ENCODE measurements around the gene COG5.
A peak's percentile ranks its signal among the peaks of the same experiment; 100 is the strongest.

Gene COG5

DNA sequence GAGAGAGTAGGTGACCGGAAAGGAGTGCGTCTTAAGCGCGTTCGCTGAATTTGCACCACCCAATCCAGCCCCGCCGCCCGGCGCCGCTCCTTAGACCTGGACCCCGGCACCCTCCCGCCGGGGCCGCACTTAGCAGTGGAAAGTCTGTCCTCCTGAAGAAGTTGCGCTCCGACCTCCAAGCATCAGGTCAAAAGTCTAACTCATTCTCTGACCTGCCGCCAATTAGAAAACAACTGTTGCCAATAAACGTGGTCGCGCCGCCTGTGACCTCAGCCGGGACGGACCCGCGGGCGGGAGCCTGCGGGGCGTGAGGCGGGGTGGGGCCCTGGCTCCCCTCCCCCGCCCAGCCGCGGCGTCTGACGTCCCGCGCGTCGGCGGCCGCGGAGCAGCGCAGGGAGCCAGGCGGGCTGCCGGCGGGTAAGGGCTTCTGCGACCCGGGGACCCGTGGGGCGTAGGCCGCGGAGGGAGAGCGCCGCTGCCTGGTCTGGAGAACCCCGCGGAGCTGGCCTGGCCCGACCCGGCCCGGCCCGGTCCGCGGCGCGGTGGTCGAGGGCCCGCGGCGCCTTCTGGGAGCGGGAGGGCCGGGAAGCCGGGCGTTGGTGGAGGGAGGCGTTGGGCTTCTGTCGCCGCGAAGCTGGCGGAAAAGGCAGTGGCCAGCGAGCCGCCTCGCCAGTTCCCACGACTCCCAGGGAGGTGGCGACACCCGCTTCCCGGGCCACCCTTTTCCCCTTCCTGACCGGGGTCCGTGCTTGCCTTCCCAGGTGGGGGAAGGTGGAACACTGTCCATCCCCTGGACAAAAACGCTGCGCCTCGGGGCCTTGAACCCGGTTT is 16.4 kb upstream of the COG5 start, which contains the start of gene BCAP29:
Gene BCAP29, plus strand, starts transcription at position 362 of the 831 bp plus-strand sequence. CDS start 527 bp downstream, outside the sequence.
- peak; percentile 78 for DNase-seq

DNA sequence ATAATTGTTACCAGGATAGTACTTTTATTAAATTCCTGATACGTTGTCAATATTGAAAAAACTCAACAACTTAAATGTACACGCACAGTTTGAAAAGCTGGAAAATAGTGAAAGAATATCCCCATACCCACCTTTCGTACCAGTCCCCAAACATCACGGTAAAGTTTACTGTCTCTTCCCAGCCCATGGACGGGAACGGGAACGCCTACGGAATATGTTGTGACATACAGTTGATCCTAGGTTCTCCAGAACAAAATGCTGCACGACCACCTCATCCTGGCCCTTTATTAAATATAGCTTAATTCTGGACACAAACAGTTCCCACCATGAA is 15.8 kb upstream of the COG5 start:
- DNase-seq = no peak

DNA sequence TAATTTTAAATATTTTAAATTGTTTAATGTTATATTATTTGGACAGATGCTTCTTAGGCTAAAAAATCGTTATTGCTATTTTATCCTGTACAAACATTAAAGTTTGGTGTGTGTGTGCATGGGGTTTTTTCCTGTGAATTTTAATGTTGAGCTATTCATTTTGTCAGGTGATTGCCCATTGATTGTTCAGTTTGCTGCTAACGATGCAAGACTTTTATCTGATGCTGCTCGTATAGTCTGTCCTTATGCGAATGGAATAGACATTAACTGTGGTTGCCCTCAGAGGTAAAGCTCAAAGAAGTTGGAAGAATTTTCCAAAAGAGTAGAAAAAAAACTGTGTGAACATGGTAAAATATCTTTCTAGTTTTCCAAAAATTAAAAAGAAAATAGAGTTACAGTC is 9.8 kb upstream of the COG5 start:
- no peak for DNase-seq

DNA sequence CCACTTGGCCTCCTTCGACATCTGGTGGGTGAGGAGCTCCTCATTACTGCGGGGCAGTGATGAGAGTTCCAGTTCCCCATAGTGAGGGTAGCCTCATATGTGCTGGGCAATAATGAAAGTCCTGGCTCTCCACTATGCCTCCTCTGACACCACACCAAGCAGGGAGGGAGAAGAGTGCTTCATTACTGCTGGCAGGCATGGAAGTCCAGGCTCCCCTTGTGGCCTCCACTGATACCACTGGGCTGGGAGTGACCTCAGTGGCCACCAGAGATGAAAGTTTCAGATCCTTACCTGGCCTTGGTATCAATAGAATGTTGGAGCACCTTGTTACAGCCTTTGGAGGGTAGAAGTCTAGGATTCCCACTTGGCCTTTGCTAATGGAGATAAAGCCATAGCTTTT is 6.6 kb upstream of the COG5 start:
- no peak for DNase-seq

DNA sequence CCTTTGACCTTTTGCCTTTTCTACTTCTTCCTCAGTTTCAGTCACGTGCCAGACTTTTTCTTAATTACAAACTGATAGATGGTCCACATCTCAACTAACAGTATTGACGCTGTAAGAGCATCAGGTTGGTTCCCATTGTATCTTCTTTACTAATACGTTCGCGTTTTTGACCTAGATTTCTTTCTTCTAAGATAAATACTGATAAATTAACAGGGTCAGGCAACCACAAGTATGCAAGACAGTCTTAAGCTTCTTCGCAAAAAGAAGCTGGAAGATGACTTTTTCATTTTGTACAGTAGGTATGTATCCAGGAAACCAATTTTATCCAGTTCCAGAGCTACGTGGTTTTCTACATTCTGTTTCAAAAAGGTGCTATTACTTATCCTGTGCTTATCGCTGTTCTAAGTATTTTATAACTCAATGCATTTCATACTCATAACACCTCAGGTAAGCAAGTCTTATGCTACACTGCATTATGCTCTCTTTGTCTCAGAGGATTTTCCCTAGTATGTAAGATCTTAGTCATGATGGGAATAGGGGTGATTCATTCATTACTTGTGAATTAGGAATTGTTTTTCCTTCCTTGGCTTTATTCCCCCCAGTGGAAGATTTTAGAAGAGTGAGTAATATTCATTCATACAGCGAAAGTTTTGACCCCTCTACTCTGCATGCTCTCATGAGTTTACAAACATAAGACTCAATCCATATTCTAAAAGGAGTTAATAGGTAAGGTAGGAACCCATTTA is 1.0 kb upstream of the COG5 start:
- no peak for DNase-seq

DNA sequence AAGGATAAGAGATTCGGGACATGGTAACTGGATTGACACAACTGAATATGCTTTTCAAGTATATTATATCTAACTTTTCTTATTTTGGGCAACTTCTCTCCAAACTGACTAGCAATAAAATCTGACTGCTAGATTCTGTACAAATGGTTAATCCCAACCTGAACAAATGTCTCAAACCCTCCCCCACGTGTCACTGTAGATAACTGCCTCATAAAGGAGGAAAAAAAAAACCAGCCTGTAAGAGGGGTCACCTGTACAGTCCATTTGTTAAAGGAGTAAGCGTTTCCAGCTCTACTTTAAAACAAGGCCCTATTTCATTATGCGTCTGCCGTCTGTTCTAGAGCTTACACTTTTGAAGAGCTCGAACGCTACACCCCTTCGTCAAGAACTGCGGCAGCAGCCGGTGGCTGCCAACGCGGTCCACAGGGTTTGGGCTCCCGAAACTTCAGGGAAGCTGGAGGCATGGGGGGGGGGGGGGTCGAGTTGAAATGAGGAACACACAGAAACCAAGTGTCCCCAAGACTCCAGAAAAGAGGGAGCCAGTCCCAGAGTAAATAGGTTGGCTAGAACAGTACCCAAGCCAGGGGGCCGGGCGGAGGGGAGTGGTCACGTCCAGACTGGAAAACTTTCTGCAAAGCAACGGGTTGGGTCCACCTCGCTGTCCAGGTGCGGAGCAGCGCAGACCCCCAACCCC is 492 bp downstream of the COG5 start:
- peak; percentile 64 for DNase-seq

DNA sequence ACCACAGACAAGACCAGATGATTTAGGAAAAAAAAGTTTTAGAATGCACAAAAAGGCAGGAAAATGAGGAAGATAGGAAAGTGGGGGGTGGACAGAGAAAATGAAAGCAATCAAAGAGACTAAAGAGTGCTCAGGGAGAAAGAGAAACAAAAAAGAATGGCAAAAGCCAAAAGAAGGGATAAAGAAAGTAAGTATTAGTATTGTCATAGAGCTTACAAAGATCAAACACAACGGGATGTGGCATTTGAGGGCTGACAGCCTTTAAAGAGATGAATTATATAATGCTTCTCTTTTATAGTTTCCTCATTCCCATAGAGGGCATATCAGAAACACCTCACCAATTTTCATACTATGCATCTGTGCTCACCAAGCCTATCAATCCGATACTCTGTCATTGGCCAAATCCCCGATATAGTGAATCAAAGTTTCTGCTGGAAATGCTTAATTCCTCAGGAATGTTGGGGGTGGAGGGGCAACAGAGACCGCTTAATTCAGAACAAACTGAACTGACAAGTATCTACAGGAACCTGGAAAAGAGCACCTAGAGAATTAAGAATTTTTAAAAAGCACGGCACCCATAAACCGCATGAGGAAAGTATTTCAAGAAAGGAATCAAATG is 2.7 kb downstream of the COG5 start:
- no peak for DNase-seq

DNA sequence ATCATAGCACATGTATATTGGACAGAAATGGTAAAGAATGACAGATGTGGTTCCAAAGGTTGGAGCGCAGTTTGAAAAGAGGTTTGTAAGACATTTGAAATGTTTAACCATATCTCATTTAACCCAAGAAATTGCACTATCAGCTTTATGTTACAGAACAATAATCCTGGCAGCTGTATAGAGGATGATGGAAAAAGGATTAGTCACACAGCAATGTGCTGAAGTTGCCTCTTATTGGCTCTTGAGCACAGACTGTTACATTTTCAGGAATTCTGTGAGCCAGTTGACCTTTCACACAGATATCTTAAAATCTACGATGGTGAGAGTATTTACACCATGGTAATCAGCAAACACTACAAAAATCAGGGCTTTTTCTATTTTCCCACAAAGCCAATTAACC is 3.9 kb downstream of the COG5 start:
- DNase-seq = no peak

DNA sequence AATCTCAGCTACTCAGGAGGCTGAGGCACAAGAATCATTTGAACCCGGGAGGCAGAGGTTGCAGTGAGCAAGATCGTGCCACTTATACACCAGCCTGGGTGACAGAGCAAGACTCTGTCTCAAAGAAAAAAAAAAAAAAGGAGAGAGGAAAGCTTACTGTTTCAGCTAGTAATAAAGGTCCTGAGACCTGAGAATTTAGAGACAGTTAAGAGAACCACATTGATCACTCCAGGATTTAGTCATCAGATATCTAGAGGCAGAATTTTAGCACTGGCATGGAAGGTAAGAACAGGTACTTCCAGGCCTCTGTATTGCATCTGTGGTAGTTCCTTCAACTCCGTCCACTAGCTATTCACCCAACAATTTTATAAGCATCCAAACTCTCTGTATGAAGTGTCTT is 7.8 kb downstream of the COG5 start:
- DNase-seq = no peak

DNA sequence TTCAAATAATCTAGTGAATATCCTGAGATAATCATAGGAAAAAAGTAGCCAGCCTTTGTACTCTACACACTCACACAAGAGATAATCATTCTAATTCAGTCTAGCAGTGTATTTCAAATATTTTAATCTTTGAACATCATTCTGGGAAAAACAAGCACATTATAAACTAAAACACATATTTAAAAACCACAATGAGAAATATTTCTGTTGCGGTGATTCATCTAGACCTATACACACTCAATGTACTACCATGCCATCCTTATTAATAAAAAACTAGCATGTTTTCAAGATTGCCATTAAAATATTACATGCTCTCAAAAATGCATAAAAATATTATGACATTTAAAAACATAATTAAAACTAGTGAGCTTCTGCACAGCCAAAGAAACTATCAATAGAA is 11.8 kb downstream of the COG5 start:
- DNase-seq = no peak

DNA sequence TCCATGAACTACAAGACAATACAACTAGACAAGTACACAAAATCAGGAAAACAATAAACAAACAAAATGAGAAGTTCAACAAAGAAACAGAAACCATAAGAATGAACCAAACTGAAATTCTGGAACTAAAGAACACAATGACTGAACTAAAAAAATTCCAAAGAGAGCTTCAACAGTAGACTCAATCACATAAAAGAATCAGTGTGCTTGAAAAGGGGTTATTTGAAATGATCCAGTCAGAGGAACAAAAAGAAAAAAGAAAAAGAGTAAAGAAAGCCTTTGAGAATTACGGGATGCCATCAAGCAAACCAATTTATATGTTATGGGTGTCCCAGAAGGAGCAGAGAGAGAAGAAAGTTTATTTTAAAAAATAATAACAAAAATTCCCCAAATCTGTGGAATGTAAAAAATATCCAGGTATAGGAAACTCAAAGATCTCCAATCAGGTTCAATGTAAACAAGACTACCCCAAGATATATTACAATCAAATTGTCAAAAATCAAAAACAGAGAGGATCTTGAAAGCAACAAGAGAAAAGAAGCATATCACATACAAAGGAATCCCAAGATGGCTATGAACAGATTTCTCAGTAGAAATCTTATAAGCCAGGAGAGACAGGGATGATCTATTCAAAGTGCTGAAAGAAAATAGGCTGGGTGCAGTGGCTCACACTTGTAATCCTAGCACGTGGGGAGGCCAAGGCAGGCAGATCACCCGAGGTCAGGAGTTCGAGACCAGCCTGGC is 18.7 kb downstream of the COG5 start:
- DNase-seq = no peak

DNA sequence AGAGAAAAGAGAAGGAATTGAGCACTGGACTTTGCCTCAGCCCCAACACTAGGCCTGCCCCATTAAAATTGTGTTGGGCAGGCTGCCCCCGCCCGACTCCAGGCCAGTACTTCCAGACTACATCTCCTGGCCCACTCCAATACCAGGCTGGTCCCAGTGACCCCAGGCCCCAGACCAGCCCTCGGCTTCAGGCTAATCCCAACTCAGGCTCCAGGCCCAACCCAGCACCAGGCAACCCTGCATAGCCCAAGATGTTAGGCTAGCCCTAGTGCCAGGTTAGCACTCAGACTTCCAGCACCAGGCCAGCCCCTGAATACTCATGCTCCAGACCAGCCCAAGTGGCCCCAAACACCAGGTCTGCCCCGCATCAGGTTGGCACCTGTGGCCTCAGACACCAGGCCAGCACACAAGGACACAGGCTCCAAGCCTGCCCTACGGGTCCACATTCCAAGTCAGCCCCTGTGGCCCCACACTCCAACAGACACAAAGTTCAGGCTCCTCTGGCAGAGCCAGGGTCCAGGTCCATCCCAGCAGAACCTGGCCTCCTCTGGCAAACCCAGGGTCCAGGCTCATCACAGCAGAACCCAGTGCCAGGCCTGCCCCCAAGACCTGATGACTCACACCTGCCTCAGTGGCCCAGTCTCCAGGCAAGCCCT is 20.3 kb downstream of the COG5 start:
- no peak for DNase-seq

DNA sequence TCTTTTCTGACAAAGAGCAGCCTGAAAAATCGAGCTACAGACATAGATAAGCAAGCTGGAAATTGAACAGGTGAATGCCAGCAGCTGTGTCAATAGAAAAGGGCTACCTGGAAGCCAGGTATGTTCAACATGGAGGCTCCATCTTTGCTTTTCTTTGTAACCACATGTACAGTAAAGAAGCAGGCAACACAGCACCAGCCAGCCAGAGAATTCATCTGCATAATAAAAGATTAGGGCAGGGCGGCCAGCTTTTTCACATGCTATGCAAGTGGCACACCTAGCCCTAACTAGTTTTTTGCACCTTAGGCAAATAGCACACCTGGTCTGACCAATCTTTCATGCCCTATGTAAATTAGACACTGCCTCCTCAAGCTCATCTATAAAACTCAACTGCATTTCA is 25.7 kb downstream of the COG5 start:
- DNase-seq = peak; percentile 99

DNA sequence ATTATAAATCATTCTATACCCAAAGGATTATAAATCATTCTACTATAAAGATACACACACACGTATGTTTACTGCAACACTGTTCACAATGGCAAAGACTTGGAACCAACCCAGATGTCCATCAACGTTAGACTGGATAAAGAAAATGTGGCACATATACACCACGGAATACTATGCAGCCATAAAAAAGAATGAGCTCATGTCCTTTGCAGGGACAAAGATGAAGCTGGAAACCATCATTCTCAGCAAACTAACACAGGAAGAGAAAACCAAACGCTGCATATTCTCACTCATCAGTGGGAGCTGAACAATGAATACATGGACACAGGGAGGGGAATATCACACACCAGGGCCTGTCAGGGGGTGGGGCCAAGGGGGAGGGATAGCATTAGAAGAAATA is 26.5 kb downstream of the COG5 start:
- DNase-seq = peak; percentile 35

DNA sequence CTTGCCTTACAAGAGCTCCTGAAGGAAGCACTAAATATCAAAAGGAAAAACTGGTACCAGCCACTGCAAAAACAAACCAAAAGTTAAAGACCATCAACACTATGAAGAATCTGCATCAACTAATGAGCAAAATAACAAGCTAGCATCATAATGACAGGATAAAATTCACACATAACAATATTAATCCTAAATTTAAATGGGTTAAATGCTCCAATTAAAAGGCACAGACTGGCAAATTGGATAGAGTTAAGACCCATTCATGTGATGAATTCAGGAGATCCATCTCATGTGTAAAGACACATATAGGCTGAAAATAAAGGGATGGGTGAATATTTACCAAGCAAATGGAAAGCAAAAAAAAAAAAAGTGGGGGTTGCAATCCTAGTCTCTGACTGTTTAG is 29.6 kb downstream of the COG5 start:
- no peak for DNase-seq

DNA sequence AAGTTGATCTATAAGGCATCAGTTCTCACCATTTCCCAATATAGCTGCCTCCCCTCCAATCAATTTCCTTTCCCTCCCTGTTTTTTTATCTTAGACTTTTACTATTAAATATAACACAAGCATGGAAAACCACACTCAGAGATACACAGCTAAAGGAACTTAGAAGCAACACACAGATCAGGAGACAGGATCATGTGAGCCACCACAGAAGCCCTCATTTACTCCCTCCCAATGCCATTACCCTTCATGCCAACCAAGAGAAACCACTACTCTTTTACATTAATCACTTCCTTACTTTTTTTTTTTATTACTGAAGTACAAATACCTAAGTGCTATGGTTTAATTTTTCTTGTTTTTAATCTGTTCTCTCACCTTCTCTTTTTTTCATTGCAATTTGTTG is 33.0 kb downstream of the COG5 start:
- DNase-seq = no peak

DNA sequence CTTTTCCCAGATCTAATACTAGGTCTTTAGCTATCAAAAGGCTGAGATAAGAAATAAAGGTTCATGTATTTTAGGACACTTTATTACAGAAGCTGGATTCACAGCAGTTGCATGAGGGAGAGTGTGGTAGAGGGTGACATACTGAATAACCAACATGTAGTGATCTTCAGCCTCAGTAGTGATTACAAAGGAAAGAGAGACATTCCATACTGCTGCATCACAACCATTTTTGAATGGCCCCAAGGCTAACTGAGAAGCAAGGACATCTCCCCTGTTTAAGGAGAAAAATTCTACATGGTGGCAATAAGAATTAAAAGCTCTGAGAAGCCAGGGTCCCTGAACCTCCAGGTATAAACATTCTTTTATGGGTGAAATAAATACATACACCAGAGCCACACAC is 35.3 kb downstream of the COG5 start:
- no peak for DNase-seq

DNA sequence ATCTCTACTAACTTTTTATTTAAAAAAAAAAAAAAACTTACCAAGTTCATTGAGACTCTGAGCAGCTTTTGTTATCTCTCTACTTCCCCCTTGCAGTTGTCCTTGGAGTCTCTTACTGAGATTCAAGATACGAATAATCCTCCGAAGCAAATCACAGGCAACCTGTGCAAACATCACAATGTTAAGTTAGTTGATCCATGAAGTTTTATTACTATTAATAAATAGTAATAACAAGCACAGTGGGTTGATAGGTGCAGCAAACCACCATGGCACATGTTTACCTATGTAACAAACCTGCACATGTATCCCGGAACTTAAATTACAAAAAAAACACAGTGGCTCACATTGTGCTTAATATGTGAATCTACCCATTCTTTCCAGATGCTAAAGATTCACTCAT is 36.5 kb downstream of the COG5 start:
- no peak for DNase-seq

DNA sequence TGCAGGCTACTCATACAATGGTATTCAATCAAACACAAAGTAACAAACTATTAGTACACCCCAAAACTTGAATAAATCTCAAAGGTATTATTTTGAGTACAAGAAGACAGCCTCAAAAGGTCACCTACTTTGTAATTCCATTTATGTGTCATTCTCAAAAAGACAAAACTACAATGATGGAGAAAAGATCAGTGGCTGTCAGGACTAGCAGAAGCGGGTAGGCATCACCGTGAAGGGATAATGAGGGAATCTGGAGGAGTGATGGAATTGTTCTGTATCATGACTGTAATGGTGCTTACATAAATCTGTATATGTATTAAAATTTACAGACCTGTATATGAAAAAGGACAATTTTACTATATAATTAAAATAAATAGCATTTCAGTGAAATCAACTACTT is 37.0 kb downstream of the COG5 start:
- no peak for DNase-seq

DNA sequence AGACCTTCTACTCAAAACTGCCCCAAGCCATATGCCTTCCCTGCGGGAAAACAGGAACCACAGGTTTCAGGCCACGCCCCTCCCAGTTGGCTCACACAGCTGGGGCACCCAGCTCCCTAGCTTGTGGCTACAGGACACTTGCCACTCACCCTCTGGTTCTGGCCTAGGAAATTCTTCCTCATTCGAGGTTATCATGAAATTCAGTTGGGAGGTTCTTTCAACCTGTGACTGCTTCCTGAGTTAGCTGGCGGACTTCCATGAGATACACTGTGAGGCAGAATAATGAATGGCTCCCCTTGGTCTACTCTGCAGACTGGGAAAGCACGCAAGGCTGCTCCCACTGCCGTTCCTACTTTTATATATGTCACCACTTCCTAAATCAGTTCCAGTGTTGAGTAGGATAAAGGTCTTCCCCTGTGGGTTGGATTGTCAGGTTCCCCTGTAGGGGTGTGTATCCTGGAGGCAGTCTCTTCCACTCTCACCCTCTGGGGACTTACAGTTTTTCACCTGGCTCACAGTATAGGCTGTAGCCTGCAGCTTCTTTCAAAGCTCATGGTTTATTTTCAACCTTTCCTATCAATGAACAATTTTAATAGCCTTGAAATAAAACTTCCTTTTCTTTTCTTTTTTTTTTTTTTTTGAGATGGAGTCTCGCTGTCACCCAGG is 56.9 kb downstream of the COG5 start:
- DNase-seq = peak; percentile 73

DNA sequence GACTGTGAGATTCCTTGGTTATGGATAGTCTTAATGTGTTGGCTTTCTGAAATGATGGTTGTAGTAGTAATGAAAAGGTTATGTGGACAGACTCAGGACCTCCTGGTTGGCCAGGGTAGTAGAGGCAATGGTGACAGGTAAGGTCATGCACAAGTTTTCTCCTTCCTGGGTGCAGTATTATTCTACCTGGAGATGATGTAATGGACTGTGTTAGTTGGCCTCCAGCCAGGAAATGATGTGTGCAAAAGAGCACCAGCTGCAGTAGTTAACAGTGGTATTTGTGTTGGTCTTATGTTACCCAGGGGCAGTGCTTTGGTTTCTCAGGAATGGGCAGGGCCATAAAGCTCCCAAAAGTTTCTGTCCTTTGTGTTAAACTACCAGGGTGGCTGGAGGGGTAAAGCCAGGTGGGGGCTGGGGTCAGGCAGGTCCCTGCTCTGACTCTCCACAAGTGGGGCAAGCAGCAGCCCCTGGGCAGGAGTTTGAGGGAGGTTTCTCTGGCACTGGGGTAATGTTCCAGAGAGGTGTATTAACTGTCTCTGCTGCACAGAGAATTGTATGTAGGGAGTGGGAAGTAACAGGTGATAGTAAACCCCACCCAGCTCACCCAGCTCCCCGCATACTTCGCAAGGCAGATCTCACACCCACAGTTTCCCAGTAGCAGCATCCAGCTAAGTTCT is 57.6 kb downstream of the COG5 start:
- peak; percentile 90 for DNase-seq
